ENCODE data around the gene GPR152. TPM values are rescaled to one million over a fixed set of nuclear protein-coding genes. Genes with fewer than 3 reads are reported as not detected.

Gene GPR152
- total and polyA plus RNA-seq, 2 of the 8 experiments (the other 6 are each of a cell fraction or from before 2014, with no cell fraction given), result not detected

- Histone ChIP-seq H3K79me1 (ENCODE audit: low read depth, low read length) (no peaks in the 10 kb centered on the region), H3K18ac (ENCODE audit: extremely low read depth, low read length) (no peak overlapping the region), H3K36me3 (ENCODE audit: control insufficient read depth in 2 of 4, insufficient read depth in 4 of 4, low read length in 3 of 4) (no peaks in the 10 kb centered on the region), H3K4me2 (ENCODE audit: insufficient read depth in 1 of 2, low read depth in 2 of 2, low read length in 2 of 2) (no peak overlapping the region), H4K5ac (ENCODE audit: insufficient read length, low read depth, low read length) (no peak overlapping the region), H3K27ac (ENCODE audit: low read depth, low read length) (no peak overlapping the region), H3K9me3 (ENCODE audit: insufficient read depth in 2 of 2, low read depth in 1 of 2, low read length in 1 of 2) (no peaks in the 10 kb centered on the region), H2BK12ac (ENCODE audit: low read depth, low read length) (no peak overlapping the region), H3K4me3 (ENCODE audit: extremely low read depth in 1 of 4, insufficient read depth in 2 of 4, low read depth in 3 of 4, low read length in 4 of 4) (no peak overlapping the region), H3K4me1 (replicated peaks in 1 of 4; ENCODE audit: control insufficient read depth in 3 of 4, insufficient read depth in 4 of 4, low read length in 3 of 4) (peaks cover 4 to 15% (median 11%) of the 10 kb centered on the region in 4 experiments), H3K23ac (ENCODE audit: insufficient read length) (no peak overlapping the region), H3K23me2 (ENCODE audit: low read depth, low read length) (peaks cover 12% of the 10 kb centered on the region; the same call in 1 of the 2 replicates), H4K20me1 (replicated peaks in 1 of 2; ENCODE audit: control insufficient read depth in 1 of 2, insufficient read depth in 2 of 2, low read length in 2 of 2) (peaks cover 0 to 3% of the 10 kb centered on the region in 2 experiments), H3K9ac (replicated peaks in 1 of 4; ENCODE audit: extremely low read depth in 1 of 4, low read depth in 3 of 4, low read length in 3 of 4) (no peak overlapping the region), H3K79me2 (ENCODE audit: control insufficient read depth in 1 of 2, insufficient read depth in 2 of 2, low read length in 2 of 2) (no peaks in the 10 kb centered on the region), H2BK15ac (ENCODE audit: low read length) (0 out of 2 replicates have a peak overlapping the region, but pooled peaks have one; percentile 46), H3K4ac (replicated peaks; ENCODE audit: insufficient read length, low read depth, low read length) (peak overlapping the region; percentile 91), H3K56ac (replicated peaks; ENCODE audit: insufficient read length, low read depth, low read length) (no peak overlapping the region), H2AFZ (ENCODE audit: low read length) (no peak overlapping the region), H4K8ac (ENCODE audit: extremely low read depth, insufficient read depth, low read length) (no peak overlapping the region), H3K27me3 (replicated peaks in 1 of 4; ENCODE audit: control insufficient read depth in 3 of 4, extremely low read depth in 1 of 4, insufficient read depth in 3 of 4, low read length in 3 of 4) (peaks cover 0 to 11% (median 7%) of the 10 kb centered on the region in 4 experiments; a peak in 5 of 7 replicates), H2BK120ac (replicated peaks; ENCODE audit: low read depth, low read length) (no peak overlapping the region), H2AK5ac (ENCODE audit: low read depth, low read length) (no peak overlapping the region; the same call in 1 of the 2 replicates), H2BK20ac (ENCODE audit: low read length) (no peak overlapping the region), H3K14ac (ENCODE audit: insufficient read length) (no peak overlapping the region), H4K91ac (replicated peaks; ENCODE audit: insufficient read length, low read length) (no peak overlapping the region), H2BK5ac (ENCODE audit: low read depth, low read length) (no peak overlapping the region)
- CTCF ChIA-PET (ENCODE audit: partially characterized antibody), result interaction anchor here (0.7 to 1.6 kb wide), 7 partner anchors 13 to 66 kb away, joined by 3 to 5 read pairs (median 4); partner anchors contain the start of genes PPP1CA, TBC1D10C and TMEM134
- TF ChIP-seq HDAC6 (IDR thresholded peaks at IDR 0.05; ENCODE audit: low read depth, low read length) (no peak), NANOG (IDR thresholded peaks at IDR 0.05; ENCODE audit: insufficient read depth, low read depth, low read length, poor library complexity, severe bottlenecking) (no peak), KDM1A (IDR thresholded peaks at IDR 0.05; ENCODE audit: borderline replicate concordance, low read length) (no peak), CHD1 (IDR thresholded peaks at IDR 0.05; ENCODE audit: low read depth, low read length) (no peak), KDM4A (IDR thresholded peaks at IDR 0.05; ENCODE audit: low read depth, low read length, severe bottlenecking) (no peak), ZNF274 (IDR thresholded peaks at IDR 0.05; ENCODE audit: borderline replicate concordance, extremely low read depth, low read length) (no peak), HDAC2 (IDR thresholded peaks at IDR 0.05; ENCODE audit: borderline replicate concordance in 1 of 2, low read depth in 2 of 2, low read length in 2 of 2) (no peak), CREB1 (IDR thresholded peaks at IDR 0.05) (no peak), POU5F1 (IDR thresholded peaks at IDR 0.05; ENCODE audit: low read depth, low read length) (no peak), SP1 (IDR thresholded peaks at IDR 0.05; ENCODE audit: low read depth, low read length) (no peak), SIX5 (IDR thresholded peaks at IDR 0.05; ENCODE audit: low read depth, low read length) (no peak), KDM5A (IDR thresholded peaks at IDR 0.05; ENCODE audit: low read length) (no peak)
- no peak for DNase-seq (ENCODE audit: low read depth in 1 of 2, low spot score in 2 of 2)
- WGBS, 2 experiments (ENCODE audit: extremely low coverage in 1 of 2, insufficient coverage in 1 of 2, insufficient read length in 1 of 2, insufficient replicate concordance in 2 of 2, low coverage in 1 of 2, low lambda C conversion rate in 2 of 2, missing lambda C conversion rate in 1 of 2), result 86% methylated on average over 12 of the region's 12 CpGs; no CpG with 5 or more reads in 1 of the 2 experiments
- FAIRE-seq, result no peak
- POLR2A ChIA-PET (ENCODE audit: partially characterized antibody), result interaction anchor here (1.6 to 10.2 kb wide), 4 partner anchors 10 to 67 kb away, joined by 3 to 104 read pairs (median 4); partner anchors contain the start of genes PTPRCAP and TBC1D10C
Observed at GRCh38 chr11:67417425-67417824, 35.1 kb downstream of the GPR152 start.

Measured in H1 (cell line).